HG02623 (cell line): ENCODE results near the gene NUDCD3.

ENCODE experiments used
- ATAC-seq: cut with Tn5 transposase; IDR thresholded peaks from one replicate; pipeline ENCODE4 v1.9.1; 2021; ENCODE audit warnings: moderate library complexity; ENCODE audit not compliant: unreplicated experiment

Gene NUDCD3

DNA sequence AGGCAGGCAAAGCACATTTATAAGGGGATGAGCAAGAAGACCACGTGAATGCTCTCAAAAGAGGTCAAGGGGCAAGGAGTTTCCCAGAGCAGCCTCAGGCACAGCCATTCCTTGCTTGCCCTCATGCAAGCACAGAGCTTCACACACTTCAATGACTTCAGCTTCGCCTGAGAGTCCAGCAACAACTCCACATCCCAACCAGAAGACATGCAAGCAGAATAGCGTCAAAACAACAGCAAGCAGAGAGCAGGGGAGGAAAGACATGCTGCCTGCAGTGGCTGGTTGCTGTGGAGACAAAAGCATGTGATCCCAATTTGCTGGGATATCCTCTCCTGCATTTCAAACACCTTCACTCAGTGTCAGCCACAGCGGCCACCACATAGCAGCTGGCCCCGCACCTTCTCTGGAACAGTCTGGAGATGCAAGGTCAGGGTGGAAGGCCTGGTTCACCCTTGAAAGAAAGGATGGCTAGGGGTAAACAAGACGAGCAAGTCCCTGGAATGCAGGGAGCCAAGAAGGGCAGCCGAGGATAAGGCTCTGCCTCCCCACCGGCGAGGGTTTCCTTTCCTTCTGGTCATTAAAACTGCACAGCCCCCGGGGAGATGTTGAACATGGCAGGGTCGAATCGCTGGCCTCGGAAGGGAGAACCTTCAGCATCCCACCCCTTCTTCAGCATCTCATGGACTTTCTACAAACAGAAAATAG lies 104.9 kb downstream of the NUDCD3 start:
- ATAC-seq = no peak

DNA sequence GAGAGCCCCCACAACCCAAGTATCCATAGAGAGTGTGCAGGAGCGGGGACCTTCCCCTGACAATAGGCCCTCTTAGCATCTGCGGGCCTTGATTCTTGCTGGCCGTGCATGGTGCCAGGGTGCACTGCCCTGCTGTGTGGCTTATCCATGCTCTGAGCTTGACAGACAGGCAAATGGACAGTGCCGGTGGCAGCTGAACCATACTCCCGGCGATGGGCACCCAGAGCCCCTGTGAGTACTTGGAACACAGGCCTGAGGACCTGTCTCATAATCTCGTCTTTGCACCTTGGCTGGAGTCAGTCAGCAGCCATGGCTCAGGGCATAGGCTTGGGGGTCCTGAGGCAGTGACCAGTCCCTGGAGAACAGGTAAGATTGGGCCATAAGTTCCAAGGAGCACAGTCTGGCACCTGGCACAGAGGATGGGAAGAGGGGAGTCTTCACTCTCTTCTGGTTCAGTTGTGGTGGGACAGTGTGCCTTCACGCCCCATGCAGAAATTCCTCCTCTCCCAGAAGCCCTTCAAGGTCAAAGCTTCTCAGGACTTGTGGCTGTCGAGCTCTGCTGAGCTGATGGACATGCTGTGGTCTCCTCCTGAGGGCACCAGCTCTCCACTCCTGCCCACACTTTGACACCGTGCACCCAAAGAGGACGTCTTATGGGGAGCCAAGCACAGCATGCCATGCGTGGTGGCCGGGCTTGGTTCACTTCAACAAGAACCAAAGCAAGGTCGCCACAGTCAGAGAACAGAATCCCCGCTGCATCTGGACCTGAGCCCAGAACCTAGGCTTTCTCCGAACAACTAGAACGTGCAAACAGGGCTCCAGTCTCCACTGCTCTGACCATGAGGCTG lies 105.6 kb downstream of the NUDCD3 start:
- ATAC-seq = no peak

DNA sequence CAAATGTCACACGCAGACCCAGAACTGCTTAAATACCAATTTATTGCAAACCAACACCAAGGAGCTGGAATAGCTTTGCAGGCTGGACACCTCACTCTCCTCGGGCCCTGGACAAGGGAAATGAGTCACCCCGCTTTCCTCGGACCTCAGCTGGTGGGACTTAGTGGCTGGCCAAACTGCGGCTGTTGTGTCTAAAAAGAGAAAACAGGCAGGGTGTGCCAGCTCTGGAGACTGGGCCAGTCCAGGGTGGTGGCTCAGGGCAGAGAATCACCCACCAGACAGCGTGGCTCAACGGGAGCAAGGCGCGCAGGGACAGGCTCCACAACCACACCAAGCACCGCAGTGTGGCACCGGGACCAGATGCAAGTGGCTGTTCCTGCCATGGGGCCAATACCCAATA lies 106.9 kb downstream of the NUDCD3 start:
- ATAC-seq = no peak

- no peak for ATAC-seq
Observed at GRCh38 chr7:44382459-44383265, 107.8 kb downstream of the NUDCD3 start.

GRCh38 chr7:44381494-44382220 lies 108.8 kb downstream of the NUDCD3 start:
- no peak for ATAC-seq

DNA sequence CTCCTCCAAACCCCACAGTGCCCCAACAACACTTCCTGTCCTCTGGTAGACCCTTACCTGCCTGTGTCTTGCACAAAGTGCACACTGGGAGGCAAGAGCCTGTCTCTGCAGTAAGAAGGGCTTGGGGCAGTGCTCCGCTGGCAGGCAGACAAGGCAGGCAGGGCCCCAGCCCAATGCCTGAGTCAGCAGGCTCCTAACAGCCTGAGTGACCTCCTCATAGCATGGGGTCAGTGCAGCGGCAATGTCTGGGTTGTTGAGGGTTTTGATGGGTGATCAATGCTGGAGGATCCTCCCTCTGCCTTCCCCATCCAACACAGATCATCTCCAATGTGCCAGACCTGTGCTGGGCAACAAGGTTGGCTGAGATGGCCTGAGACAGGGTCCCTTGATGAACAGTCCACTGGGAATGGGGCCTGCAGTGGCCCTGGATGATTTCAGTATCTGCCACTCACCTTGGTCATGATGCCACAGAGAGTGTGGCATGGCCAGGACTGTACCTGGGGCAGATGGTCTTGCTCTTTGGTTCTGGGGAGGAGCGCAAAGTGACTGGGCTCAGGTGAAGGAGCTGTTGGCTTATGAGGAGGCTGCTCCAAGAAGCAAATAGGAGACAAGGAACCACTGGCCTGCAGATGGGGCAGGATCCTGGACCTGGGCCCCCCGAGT lies 109.5 kb downstream of the NUDCD3 start:
- ATAC-seq = no peak

DNA sequence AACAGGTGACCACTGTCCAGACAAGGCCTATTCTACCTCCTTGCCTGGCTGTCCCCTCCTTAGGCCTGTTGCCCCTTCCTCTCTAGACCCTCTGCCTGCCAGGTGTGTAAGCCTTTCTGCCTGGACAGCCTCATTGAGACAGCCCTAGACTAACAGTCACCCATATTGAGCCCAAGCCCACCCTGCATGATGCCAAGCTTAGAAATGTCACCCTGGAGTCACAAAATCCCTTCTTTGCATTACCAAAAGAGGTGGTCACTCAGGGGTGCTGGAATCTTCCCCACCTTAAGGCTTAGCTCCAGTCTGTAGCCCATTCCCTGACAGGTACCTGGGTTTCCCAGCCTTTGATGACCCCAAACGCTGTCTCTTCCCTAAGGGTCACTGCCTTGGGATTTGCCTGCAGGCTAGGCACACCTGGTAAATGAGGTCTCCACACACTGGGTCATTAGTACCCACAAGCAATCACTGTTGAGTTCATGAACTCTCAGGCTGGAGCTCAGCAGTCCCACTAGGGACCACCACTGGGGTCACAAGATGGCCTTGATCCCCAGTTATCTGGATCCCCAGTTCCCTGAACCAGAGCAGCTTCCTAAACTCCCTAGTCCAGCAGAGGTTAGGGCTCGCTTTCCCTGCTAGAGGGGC lies 110.1 kb downstream of the NUDCD3 start:
- ATAC-seq = no peak

- no peak for ATAC-seq
Observed at GRCh38 chr7:44379366-44380188, 110.9 kb downstream of the NUDCD3 start.

- ATAC-seq = no peak
Observed at GRCh38 chr7:44378744-44379143, 111.7 kb downstream of the NUDCD3 start.

DNA sequence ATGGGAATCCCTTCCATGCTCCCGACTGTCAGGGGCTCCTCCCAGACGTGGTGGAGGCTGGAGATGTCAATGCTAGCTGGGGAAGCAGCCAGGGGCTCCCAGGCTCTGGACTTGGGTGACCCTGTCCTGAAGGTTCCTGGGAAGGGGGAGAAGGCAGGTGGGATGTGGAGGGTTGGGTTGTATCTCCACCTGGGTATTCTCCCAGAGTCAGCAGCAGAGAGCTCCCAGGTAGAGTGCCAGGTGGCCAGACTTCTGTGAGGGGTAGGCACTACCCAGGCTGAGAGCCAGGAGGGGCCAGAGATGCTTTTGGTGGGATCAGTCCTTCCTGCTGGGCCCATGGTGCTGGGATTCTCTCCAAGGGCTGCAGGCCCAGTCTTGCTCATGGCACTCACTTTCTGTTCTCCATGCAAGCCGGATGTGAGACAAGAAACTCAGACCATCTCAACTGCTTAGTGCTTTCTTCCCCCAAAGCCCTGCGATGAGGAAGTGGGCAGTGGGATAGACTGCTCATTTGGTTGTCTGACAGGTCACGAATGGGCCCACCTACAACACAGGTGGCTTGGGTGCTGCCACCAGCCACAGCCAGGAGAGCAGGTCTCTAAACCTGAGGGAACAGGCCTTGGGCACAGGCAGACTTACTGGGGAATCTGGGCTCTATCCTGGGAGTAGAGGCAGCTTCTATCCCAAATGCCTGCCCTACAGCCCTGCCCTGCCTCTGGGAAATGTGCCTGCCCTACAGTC lies 112.6 kb downstream of the NUDCD3 start:
- peak; percentile 71 for ATAC-seq

GRCh38 chr7:44377134-44377463 lies 113.4 kb downstream of the NUDCD3 start:
- no peak for ATAC-seq

- ATAC-seq = no peak
Observed at GRCh38 chr7:44376429-44377133, 113.9 kb downstream of the NUDCD3 start.

DNA sequence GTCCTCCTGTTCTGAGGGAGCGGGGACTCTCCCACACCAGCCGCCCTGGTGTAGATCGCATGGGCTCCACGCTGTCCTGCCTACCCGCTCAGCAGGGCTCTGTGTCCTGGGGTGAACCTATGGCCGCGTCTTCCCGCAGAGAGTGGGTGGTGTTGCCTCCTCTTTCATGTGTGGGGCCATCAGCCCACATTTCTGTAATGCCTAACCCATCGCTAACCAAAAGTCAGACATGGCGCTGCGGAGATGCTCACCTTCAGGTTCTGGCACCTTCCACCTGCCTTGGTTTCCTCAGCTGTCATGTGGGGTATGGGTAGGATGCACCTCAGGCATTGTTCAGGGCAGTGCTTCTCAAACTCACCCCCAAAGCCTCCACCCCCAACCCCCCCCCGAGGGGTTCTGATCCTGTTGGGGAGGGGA lies 114.5 kb downstream of the NUDCD3 start:
- no peak for ATAC-seq

DNA sequence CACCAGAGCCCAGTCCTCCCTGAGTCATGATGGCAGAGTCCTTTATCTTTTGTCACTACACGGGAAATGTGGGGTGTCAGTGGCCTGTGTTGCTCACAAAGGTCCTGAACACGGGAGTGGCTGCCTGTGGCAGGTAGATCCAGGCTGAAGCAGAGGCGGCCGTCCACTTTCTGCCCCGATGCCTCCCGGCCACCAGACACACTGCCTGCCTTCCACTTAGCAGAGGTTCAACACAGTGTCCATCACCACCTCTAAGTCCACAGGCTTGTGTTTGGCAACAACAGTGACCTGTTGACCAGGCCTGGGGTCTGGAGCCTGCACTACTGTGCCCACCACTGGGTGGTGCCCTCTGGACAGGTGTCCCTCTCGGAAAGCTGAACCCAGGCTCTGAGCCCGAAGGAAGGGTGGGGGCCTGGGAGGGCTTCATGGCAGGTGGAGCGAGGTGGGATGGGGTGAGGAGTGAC lies 115.2 kb downstream of the NUDCD3 start:
- no peak for ATAC-seq

- ATAC-seq = no peak
Observed at GRCh38 chr7:44374007-44374763, 116.3 kb downstream of the NUDCD3 start.

GRCh38 chr7:44373418-44373740 lies 117.1 kb downstream of the NUDCD3 start:
- no peak for ATAC-seq
